ENCODE results near the gene PDE6B.
A peak's percentile ranks its signal among the peaks of the same experiment; 100 is the strongest.
"Not testable (repeated sequence)": the region's sequence is repeated elsewhere in the genome, so short reads cannot be mapped to it uniquely, and the experiment has no call there.

The PDE6B gene

GRCh38 chr4:624705-625590, at the start of gene PDE6B:
Gene PDE6B (plus strand): TSS chr4:625573. CDS start chr4:625627, 54 bp downstream.
- DNase-seq (ENCODE audit: low spot score): peak; percentile 92
- peak; percentile 82 for FAIRE-seq

- FAIRE-seq: no peak
- DNase-seq (ENCODE audit: low spot score): no peak
Observed at GRCh38 chr4:576245-576821, 49.0 kb upstream of the PDE6B start, which contains the start of gene TMEM271. Gene TMEM271 (minus strand): TSS chr4:576295. CDS start chr4:576062, 233 bp downstream.

GRCh38 chr4:576991-577498, 48.3 kb upstream of the PDE6B start:
- DNase-seq (ENCODE audit: low spot score): no peak
- no peak for FAIRE-seq

GRCh38 chr4:577499-578450, 47.6 kb upstream of the PDE6B start:
- FAIRE-seq: no peak

GRCh38 chr4:578451-579443, 46.6 kb upstream of the PDE6B start:
- FAIRE-seq: no peak
- DNase-seq (ENCODE audit: low spot score): no peak

More at GRCh38 chr4:577499-578450, 47.6 kb upstream of the PDE6B start:
- no peak for DNase-seq (ENCODE audit: low spot score)

- no peak for FAIRE-seq
- no peak for DNase-seq (ENCODE audit: low spot score)
Observed at GRCh38 chr4:579543-580175, 45.7 kb upstream of the PDE6B start.

- FAIRE-seq (no peak), DNase-seq (ENCODE audit: low spot score) (no peak)
Observed at GRCh38 chr4:581181-581580, 44.2 kb upstream of the PDE6B start.

- no peak for DNase-seq (ENCODE audit: low spot score)
- no peak for FAIRE-seq
Observed at GRCh38 chr4:581753-582361, 43.5 kb upstream of the PDE6B start.

GRCh38 chr4:583820-584219, 41.6 kb upstream of the PDE6B start:
- no peak for FAIRE-seq
- no peak for DNase-seq (ENCODE audit: low spot score)

GRCh38 chr4:587671-588350, 37.6 kb upstream of the PDE6B start:
- DNase-seq (ENCODE audit: low spot score) (no peak), FAIRE-seq (no peak)

- no peak for FAIRE-seq
- DNase-seq (ENCODE audit: low spot score): no peak
Observed at GRCh38 chr4:588351-588849, 37.0 kb upstream of the PDE6B start.

GRCh38 chr4:589219-589963, 36.0 kb upstream of the PDE6B start:
- no peak for FAIRE-seq
- no peak for DNase-seq (ENCODE audit: low spot score)

GRCh38 chr4:590313-590841, 35.0 kb upstream of the PDE6B start:
- DNase-seq (ENCODE audit: low spot score) (no peak), FAIRE-seq (no peak)

GRCh38 chr4:592178-592577, 33.2 kb upstream of the PDE6B start:
- not testable (repeated sequence) for DNase-seq (ENCODE audit: low spot score); FAIRE-seq

GRCh38 chr4:592825-593520, 32.4 kb upstream of the PDE6B start:
- no peak for DNase-seq (ENCODE audit: low spot score)
- no peak for FAIRE-seq

GRCh38 chr4:598925-599324, 26.4 kb upstream of the PDE6B start:
- no peak for DNase-seq (ENCODE audit: low spot score)
- FAIRE-seq: no peak

- DNase-seq (ENCODE audit: low spot score) (no peak), FAIRE-seq (no peak)
Observed at GRCh38 chr4:600166-600565, 25.2 kb upstream of the PDE6B start.

Data from RCC 7860 (cell line).